Epithelial cell of esophagus (primary cell): ENCODE results near the gene PLCL2.

ENCODE experiments used
- DNase-seq: peaks from one replicate; pipeline ENCODE4 v3.0.0; 2010; ENCODE audit warnings: low read depth
- H3K4me3 ChIP-seq: 2 replicates; pipeline ENCODE4 v1.5.1; 2011; ENCODE audit warnings: mild to moderate bottlenecking, low read length, control low read depth
- TF ChIP-seq, protein P1 (sequence below): IDR thresholded peaks from 2 replicates; pipeline ENCODE4 v1.5.1; 2011; ENCODE audit warnings: low read depth, mild to moderate bottlenecking, low read length, control low read depth, inconsistent platforms; ENCODE audit not compliant: insufficient read depth; ENCODE audit errors: missing control alignments

The PLCL2 gene

GRCh38 chr3:16908016-16908807 lies 23.5 kb downstream of the PLCL2 start:
- TF ChIP-seq, protein P1, sequence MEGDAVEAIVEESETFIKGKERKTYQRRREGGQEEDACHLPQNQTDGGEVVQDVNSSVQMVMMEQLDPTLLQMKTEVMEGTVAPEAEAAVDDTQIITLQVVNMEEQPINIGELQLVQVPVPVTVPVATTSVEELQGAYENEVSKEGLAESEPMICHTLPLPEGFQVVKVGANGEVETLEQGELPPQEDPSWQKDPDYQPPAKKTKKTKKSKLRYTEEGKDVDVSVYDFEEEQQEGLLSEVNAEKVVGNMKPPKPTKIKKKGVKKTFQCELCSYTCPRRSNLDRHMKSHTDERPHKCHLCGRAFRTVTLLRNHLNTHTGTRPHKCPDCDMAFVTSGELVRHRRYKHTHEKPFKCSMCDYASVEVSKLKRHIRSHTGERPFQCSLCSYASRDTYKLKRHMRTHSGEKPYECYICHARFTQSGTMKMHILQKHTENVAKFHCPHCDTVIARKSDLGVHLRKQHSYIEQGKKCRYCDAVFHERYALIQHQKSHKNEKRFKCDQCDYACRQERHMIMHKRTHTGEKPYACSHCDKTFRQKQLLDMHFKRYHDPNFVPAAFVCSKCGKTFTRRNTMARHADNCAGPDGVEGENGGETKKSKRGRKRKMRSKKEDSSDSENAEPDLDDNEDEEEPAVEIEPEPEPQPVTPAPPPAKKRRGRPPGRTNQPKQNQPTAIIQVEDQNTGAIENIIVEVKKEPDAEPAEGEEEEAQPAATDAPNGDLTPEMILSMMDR, result no peak
- H3K4me3 ChIP-seq, result no peak overlapping the region
- no peak for DNase-seq

DNA sequence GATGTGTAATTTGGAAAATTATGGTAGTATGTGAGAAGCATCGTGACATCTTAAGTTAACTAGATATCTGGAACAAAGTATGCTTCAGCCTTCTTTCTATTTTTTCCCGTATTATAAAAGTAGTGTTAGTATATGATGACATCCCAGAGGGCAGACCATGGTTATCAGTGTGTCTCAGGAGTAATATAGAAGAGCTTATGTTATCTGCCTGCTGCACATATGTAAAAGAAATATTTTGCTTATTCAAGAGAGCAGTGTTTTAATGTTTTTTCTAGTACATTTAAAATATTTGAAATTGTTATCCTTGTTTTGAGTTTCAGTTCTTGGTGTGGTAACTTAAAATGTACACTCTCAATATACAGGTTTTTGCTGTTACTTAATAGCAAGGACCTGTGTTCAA lies 24.1 kb downstream of the PLCL2 start:
- DNase-seq, result no peak
- TF ChIP-seq, protein P1, result no peak

GRCh38 chr3:16909802-16910201 lies 25.0 kb downstream of the PLCL2 start:
- TF ChIP-seq, protein P1, result no peak
- no peak overlapping the region for H3K4me3 ChIP-seq
- no peak for DNase-seq

More for the DNA sequence above, 24.1 kb downstream of the PLCL2 start:
- H3K4me3 ChIP-seq, result no peak overlapping the region

DNA sequence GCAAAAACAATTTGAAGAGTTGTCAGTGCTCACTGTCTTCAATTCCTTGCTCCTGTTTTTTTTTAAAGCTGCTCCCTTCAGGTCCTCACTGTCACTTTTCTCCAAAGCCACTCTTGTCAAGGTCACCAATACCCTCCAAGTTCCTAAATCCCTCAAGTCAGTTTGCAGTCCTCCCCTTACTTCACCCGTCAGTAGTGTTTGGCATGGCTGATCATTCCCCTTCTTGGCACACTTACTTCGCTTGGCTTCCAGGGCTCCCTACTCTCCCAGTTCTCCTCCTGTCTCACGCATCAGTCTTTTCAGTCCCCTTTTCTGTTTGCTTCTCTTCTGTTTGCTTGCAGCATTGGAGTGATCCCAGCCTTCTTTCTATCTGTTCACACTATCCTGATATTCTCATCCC lies 25.5 kb downstream of the PLCL2 start:
- no peak overlapping the region for H3K4me3 ChIP-seq
- DNase-seq, result no peak
- TF ChIP-seq, protein P1, result no peak

DNA sequence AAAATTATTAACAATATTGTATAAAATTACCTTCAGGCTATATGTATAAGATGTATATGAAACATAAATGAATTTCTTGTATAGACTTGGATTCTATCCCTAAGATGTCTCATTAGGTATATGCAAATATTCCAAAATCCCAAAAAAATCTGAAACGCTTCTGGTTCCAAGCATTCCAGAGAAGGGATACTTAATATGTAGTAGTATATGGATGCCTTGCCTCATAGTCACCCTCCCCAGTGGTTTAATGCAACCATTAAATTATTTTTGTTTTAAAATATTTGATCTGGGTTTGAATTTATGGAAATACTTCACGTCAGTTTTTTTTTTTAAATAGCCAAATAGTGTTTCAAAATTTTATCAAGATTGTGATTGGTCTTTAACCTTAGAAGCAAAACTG lies 27.2 kb downstream of the PLCL2 start:
- no peak overlapping the region for H3K4me3 ChIP-seq
- DNase-seq, result no peak
- TF ChIP-seq, protein P1, result no peak

DNA sequence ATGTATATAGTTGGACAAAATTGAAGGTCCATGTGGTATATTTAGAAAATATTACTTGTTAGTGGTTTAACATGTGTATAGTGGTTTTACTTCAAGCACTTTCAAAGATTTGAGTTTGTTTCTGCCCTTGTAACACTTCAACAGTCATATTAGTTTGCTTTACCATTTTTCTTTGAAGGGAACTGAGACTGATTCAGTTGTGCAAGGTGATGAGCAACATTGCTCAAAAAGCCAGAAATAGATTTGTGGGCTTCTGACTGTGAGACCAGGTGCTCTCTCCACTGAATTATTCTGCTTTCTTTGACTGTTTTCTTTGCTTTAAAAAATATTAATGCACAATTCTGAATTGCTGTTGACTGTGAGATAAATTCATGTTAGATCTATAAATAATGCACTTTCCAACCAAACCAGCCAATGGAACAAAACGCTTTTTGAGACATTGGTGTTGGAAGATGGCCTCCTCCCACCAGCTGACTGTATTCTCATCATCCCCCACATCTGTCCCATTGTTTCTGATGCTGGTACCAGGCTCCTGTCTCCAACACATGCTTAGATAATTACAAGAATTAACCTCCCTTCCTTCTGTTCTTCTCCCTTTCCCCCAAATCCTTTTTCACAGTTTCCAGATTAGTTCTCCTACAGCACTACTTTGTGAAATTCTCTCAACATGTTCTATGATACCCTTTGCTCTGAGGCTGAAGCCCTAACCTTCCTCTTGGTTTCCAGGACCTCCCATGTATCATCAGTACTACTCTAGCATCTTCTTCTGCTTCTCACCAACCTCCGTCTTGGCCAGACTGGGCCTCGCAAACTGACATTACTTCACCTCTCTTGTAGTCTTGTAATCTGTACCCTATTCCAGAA lies 27.9 kb downstream of the PLCL2 start:
- no peak overlapping the region for H3K4me3 ChIP-seq
- DNase-seq, result no peak
- TF ChIP-seq, protein P1, result no peak
